ENCODE measurements around the gene HLCS. TPM values are rescaled to one million over a fixed set of nuclear protein-coding genes. Genes with fewer than 3 reads are reported as not detected.

Gene HLCS
- total and polyA plus RNA-seq, 2 donors (not counting 3 experiments of a cell fraction or from before 2014, with no cell fraction given), result 6.7 to 17.2 TPM

DNA sequence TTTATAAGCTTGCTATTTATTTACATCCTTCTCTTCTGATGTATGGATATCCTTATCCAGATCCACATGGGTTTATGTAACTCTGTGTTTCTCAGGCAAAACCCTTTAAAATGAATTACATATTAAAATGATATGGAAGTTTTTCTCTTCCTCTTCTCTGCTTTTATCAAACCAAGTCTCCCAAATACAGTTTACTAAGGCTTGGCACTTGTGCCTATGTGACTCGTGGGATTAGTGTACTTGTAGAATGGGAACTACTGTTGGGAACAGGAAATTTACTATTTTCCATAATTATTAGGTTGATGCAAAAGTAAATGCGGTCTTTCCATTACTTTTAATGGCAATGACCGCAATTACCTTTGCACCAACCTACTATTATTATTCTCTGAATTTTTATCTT lies 252.7 kb downstream of the HLCS start:
- no peaks in the 10 kb centered on the region for H3K9me3 ChIP-seq (replicated peaks; ENCODE audit: control insufficient read depth, insufficient read depth, low read length)
- no peaks in the 10 kb centered on the region for H4K20me1 ChIP-seq (replicated peaks; ENCODE audit: control insufficient read depth, extremely low read depth, insufficient read depth, low read length)
- ChIA-PET CTCF (no interaction called here), POLR2A (no interaction called here)
- TF ChIP-seq FOS (IDR thresholded peaks at IDR 0.05; ENCODE audit: borderline replicate concordance, insufficient read depth, low read length) (no peak), JUN (IDR thresholded peaks at IDR 0.05; ENCODE audit: borderline replicate concordance, insufficient read depth, insufficient read length, low read depth) (no peak), EZH2 (IDR thresholded peaks at IDR 0.05; ENCODE audit: borderline replicate concordance, low read depth, low read length, severe bottlenecking) (no peak), POLR2AphosphoS5 (IDR thresholded peaks at IDR 0.05; ENCODE audit: insufficient read depth, low read depth, low read length) (no peak)
- TF ChIP-seq, protein P1, sequence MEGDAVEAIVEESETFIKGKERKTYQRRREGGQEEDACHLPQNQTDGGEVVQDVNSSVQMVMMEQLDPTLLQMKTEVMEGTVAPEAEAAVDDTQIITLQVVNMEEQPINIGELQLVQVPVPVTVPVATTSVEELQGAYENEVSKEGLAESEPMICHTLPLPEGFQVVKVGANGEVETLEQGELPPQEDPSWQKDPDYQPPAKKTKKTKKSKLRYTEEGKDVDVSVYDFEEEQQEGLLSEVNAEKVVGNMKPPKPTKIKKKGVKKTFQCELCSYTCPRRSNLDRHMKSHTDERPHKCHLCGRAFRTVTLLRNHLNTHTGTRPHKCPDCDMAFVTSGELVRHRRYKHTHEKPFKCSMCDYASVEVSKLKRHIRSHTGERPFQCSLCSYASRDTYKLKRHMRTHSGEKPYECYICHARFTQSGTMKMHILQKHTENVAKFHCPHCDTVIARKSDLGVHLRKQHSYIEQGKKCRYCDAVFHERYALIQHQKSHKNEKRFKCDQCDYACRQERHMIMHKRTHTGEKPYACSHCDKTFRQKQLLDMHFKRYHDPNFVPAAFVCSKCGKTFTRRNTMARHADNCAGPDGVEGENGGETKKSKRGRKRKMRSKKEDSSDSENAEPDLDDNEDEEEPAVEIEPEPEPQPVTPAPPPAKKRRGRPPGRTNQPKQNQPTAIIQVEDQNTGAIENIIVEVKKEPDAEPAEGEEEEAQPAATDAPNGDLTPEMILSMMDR (IDR thresholded peaks at IDR 0.05; ENCODE audit: extremely low read depth in 1 of 2, insufficient read depth in 1 of 2, low read depth in 1 of 2, low read length in 2 of 2), result no peak
- TF ChIP-seq, protein P2, sequence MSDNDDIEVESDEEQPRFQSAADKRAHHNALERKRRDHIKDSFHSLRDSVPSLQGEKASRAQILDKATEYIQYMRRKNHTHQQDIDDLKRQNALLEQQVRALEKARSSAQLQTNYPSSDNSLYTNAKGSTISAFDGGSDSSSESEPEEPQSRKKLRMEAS (IDR thresholded peaks at IDR 0.05; ENCODE audit: insufficient read depth, insufficient read length), result no peak
- H3K27me3 ChIP-seq (ENCODE audit: control insufficient read depth in 2 of 2, insufficient read depth in 2 of 2, low read length in 2 of 2), result peaks cover 68 to 88% of the 10 kb centered on the region in 2 experiments
- no TSS peak for BruUV-seq (replicated peaks)
- no peak overlapping the region for H3K9ac ChIP-seq (replicated peaks; ENCODE audit: extremely low read depth, insufficient read depth, low read length)
- H3K4me3 ChIP-seq (replicated peaks in 1 of 3; ENCODE audit: insufficient read depth in 1 of 3, low read depth in 1 of 3, low read length in 3 of 3), result no peak overlapping the region
- no peaks in the 10 kb centered on the region for H3K79me2 ChIP-seq (ENCODE audit: control insufficient read depth, insufficient read depth, low read length)
- H2AFZ ChIP-seq (ENCODE audit: low read depth, low read length), result no peak overlapping the region
- no peaks in the 10 kb centered on the region for H3K4me1 ChIP-seq (ENCODE audit: control insufficient read depth, extremely low read depth, insufficient read depth, low read length)
- intact Hi-C loops (cut with micrococcal nuclease), result no loop called here
- FAIRE-seq (no peak), DNase-seq (ENCODE audit: low read depth, low spot score) (no peak)
- no peak overlapping the region for H3K4me2 ChIP-seq (ENCODE audit: insufficient read depth, low read length)
- dilution Hi-C loops (cut with MboI; ENCODE audit: extremely low pct_ligation_motif_present, low sequenced_read_pairs), result no loop called here
- no peaks in the 10 kb centered on the region for H3K9me1 ChIP-seq (replicated peaks; ENCODE audit: control insufficient read depth, extremely low read depth, insufficient read depth, low read length)
- no peaks in the 10 kb centered on the region for H3K36me3 ChIP-seq (ENCODE audit: control insufficient read depth in 2 of 2, extremely low read depth in 1 of 2, insufficient read depth in 2 of 2, low read length in 2 of 2)
- no peak overlapping the region for H3K27ac ChIP-seq (ENCODE audit: insufficient read depth, low read depth, low read length)

Measured in endothelial cell of umbilical vein (primary cell).